ENCODE data around the gene ELOVL1.

ELOVL1 gene

DNA sequence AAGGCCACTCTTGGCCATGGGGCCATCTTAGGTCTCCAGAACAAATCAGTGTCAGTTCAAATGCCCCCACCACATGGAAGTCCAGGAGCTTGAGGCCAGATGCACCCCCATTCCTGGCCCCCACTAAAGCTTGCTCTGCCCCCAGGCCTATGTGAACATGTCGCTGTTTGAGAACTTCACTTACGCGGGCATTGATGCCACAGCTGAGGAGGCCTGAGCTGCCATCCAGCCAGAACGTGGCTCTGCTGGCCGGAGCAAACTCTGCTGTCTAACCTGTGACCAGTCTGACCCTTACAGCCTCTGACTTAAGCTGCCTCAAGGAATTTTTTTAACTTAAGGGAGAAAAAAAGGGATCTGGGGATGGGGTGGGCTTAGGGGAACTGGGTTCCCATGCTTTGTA is 45.3 kb downstream of the ELOVL1 start:
- no peak for DNase-seq

DNA sequence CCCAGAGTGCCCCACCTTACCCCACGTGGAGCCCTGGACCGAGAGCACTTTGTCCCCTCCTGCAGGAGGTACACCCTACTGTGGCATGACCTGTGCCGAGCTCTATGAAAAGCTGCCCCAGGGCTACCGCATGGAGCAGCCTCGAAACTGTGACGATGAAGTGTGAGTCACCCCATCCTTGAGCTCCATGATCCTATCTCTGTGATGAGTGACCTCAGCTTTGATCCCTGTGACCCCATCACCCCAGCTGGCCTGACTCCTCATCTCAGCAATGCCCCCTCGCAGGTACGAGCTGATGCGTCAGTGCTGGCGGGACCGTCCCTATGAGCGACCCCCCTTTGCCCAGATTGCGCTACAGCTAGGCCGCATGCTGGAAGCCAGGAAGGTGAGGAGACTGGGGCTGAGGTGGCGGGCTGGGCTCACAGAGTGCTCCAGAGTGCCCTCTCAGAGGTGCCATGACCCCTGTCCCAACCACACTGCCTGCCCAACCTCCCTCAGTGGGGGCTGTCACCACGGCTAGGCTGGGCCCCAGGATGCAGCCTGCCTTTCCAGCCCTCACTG is 46.4 kb downstream of the ELOVL1 start:
- DNase-seq = no peak

DNA sequence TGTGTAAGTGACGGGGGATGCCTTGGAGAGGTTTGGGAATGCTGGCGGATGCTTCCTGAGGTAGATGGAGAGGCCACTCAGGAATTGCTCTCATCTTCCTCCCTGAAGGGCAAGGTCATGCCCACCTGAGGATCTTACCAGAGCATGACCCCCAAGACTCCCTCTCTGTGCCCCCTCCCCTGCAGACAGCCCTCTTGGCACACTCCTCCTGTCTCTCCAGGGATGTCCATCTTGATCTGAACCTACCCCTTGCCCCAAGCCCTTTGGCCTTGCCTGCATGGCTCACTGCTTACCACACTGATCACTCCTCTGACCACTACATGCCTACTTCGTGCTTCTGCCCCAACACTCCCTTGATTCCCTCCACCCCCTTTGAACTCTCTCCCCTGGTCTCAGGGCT is 48.0 kb downstream of the ELOVL1 start:
- DNase-seq = no peak

DNA sequence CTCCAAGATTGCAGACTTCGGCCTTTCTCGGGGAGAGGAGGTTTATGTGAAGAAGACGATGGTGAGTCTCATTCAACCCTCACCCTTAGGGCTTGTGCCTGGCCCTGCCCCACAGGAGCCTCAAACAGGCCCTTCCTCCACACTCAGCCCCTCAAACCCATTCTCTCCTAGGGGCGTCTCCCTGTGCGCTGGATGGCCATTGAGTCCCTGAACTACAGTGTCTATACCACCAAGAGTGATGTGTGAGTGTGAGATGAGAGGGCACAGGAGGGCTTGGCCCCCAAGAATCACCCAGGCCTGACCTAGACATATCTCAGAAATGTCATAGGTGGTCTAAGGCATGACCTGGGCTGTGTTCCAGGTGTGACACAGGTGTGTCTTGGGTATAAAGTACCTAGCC is 48.5 kb downstream of the ELOVL1 start:
- DNase-seq = no peak

DNA sequence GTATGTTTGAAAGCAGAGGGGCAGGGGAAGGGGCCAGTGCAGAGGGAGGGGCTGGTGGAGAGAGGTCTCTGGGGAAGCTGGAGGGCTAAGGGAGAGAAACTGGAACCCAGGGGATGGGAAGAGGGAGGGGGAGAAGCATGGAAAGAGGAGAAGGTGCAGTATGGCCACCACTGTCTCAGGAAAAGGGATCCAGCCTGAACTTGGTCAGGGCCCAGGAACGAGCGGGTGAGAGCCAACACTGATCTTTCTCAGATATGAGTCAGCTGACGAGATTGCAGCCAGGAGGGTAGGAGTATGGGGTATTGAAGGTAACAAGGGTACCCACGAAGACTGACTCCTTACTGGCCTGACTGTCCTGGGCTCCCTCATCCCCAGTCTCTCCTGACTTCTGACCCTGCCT is 49.0 kb downstream of the ELOVL1 start:
- DNase-seq = no peak

DNA sequence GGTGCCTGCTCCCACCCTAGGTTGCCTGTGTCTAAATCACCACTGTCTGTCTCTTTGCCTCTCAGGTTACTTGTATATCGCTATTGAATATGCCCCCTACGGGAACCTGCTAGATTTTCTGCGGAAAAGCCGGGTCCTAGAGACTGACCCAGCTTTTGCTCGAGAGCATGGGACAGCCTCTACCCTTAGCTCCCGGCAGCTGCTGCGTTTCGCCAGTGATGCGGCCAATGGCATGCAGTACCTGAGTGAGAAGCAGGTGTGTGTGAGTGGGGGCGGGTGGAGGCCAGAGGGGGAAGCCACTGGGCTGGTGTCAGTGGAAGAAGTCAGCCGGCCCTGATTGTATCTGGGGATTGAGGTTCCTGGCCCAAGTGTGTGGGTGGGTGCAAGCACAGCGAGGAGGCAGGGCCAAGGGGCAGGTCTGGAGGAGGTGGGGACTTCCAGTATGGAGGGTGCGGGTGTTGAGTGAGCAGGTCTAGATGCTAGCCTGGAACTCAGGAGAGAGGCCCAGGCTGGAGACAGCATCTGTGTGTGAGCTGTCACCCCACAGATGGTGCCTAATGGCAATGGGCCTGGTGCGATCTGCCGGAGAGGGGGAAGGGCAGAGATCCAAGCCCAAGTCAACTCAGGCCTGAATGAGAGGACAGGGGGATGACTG is 49.9 kb downstream of the ELOVL1 start:
- DNase-seq = no peak

DNA sequence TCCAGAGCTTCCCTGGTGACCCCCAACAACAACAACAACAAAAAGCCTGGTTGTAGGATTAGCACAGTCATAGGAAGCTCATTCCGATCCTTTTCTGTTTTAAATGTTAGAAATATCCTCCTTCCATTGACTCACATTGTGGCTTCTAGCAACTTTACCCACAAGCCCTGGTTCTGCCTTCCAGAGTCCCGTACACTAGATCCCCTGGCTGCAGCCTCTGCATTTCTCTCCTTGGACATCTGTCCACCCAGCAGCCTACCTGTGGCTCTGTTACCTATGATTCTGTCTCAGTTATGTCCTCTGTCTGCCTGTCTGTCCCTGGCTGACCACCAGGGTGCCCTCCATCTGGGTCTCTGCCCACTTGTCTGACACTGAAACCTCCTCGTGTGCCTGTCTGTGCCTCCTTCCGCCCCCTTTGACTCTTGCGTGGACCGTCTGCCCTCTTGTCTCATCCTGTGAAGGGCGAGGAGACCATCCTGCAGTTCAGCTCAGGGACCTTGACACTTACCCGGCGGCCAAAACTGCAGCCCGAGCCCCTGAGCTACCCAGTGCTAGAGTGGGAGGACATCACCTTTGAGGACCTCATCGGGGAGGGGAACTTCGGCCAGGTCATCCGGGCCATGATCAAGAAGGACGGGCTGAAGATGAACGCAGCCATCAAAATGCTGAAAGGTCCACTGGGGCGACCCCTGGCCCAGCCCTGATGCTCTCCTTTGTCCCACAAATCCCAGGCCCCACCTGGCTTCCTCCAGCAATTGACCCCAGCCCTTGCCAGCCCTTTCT is 50.9 kb downstream of the ELOVL1 start:
- DNase-seq = no peak

DNA sequence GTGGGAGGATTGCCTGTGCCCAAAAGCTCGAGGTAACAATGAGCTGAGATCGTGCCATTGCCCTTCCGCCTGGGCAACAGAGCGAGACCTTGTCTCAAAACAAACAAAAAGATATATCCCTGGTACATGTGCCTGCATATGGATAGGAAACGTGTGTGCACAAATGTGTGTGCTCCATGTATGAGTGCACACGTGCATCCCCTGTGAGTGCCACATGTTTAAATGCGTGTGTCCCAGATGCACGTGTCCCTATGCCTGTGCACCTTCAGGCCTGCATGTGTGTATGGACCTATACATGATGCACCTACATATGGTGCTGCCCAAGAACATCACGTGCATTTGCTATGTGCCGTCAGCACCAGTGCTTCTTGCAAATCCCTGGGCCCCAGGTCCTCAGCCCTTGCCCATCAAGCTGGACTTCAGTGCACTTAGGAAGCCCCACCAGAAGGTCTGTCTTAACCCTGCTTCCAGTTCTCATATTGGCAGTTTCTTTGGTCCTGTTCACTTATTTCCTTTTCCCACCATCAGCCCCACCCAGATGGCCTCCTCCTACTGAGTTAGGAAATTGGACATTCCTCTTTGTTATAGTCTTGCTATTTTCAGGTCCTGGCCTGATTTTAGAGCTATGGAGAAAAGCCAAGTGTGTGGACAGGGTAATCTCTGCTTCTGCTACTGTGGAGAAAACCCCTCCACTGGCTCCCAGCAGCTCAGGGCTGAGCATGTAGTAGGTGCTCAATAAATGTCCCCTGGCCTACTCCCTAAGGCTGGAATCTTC is 51.7 kb downstream of the ELOVL1 start:
- no peak for DNase-seq

DNA sequence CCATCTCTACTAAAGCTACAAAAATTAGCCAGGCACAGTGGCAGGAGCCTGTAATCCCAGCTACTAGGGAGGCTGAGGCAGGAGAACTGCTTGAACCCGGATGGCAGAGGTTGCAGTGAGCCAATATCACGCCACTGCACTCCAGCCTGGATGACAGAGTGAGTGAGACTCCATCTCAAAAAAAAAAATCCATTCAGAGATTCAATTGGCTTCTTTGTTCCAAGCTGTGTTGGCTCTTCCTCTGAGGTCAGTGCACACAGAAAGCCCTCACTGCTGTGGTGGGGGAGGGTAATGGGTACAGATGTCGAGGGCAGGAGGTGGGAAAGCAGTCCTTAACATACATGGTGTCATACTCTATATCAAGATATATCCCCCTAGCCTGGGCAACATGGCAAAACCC is 52.3 kb downstream of the ELOVL1 start:
- no peak for DNase-seq

DNA sequence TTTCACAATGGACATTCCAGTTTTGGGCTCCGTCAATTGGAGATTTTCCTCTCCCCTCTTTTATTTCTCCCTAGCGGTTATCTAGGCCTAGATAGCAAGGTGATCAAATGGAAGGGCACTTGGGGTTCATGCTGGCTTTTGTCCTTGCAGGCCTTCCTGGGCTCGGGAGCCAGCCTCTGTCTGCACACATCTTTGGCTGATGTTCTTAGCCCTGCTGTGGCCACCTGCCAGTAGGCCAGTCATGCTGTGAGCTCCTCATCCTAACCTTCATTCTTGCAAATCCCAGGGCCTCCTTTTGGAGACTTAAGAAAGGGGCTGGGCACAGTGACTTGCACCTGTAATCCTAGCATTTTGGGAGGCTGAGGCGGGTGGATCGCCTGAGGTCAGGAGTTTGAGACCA is 53.6 kb downstream of the ELOVL1 start:
- no peak for DNase-seq

DNA sequence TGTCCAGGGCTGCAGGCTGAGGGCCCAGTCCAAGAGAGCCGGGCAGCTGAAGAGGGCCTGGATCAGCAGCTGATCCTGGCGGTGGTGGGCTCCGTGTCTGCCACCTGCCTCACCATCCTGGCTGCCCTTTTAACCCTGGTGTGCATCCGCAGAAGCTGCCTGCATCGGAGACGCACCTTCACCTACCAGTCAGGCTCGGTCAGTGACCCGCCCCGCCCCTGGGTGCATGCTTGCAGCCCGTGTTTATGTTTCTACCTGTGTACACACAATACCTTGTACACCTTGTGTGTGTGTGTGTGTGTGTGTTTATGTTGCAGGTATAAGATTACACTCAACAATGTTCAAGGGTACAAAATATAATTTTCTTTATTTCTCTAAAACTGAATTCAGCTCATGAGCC is 54.0 kb downstream of the ELOVL1 start:
- DNase-seq = no peak
